Fibroblast of skin of left quadriceps (primary cell): Measurements from ENCODE around the gene ZDHHC13.

Experiments used
- DNase-seq, 2 experiments: peaks; one replicate each; pipeline ENCODE4 v3.0.0-alpha.2; 2013; ENCODE audit warnings: low read depth in 2 of 2

Gene ZDHHC13

DNA sequence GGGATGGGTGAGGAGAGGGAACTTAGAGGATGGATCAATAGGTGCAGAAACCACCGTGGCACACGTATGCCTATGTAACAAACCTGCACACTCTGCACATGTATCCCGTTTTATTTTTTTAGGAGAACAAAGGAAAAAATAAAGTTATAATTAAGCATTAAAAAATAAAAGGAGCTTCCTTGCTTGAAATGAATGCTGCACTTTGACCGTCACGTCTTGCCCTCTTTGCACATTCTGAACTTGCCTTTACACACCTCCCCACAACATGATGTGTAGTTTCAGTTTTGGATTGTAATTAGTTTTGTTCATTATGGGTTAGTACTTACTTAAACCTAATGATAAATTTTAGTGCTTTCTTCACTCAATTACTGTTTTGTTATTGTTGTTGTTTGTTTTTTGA, 87.9 kb downstream of the ZDHHC13 start:
- no peak for DNase-seq

DNA sequence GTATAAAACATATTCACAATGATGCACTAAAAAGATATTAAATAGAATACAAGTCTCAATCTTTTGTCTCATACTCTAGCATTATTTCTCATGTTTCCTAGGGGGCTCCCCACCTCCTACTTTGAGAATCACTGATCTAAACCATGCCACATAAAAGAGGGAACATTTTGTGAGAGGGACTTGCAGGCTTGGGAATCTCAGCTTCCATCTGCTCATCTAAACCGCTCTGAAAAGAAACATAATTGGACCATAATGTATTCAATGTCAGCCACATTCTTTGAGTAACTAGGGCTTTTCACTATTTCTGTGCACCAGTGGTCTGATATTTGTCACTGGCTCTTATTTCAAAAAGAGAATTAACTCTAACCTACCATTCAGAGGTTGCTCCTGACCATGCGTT, 91.2 kb downstream of the ZDHHC13 start:
- DNase-seq, result no peak

DNA sequence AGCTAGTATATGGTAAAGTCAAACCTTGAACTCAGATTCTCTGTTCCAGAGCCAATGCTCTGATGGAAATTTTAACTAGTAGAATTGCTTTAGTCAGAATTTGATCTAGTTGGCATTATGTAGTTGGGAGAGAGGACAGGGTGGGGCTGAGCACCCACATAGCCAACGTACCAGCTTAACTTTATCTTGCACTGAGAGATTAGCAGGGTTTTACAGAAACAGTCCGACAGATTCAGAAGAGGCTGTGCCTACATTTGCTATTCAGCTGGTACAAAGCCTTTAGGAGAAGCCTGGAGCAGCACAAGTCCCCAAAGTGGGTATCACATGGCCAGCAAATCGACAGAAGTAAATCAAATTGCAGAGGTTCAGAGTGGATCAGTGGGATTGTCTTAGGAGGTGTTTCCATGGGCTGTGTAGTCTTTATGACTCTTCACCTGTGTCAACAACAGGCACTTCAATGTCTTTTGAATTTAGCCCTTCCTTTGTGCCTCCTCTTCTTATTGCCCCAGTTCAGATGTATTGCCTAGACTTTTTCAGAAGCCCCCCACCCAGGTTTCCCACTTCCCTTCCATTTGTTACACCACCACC, 92.1 kb downstream of the ZDHHC13 start:
- DNase-seq, result no peak

DNA sequence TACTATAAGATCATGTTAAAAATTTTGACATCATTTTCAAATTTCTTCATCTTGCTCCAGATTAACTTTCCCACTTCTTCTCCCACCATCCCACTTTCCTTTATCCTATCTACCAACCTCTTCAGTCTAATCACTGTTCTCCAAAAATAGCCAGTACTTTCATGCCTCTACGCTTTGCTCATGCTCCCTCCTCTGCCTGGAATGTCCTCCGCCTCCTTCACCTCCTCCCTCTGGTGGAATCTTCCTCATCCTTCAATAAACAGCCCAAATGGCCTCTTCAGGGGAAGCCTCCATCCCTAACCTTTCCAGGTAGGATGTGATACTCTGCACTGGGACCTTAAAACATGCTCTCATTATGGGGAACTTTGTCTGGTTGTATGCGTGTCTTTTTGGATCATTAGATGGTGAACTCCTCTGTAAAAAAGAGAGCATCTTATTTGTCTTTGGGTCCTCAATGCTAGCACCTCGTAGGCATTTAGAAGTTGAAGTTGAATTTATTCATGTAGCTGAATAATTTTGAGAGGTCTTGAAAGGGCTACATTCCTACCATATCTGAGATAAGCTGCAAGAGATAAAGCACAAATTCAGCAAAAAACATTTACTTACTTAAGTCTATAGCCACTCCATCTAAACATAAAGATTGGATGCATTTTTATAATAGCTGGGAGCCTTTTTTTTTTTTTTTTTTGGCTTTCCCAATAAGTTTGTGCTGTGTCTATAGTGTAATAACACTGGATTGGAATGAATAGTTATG, 92.8 kb downstream of the ZDHHC13 start:
- no peak for DNase-seq

DNA sequence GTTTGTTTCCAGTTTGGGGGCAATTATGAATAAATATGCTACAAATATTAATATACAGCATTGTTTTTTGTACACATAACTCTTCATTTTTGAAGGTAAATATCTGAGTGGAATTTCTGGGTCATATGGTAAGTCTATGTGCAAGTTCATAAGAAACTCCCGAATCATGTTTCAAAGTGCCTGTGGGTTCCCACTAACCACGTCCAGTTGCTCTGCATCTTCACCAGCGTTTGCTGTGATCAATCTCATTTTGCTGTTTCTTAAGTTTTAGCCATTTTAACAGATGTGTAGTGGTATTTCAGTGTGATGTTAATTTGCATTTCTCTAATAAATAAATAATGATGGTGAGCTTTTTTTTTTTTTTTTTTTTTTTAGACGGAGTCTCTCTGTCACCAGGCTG, 99.1 kb downstream of the ZDHHC13 start:
- DNase-seq, result no peak

DNA sequence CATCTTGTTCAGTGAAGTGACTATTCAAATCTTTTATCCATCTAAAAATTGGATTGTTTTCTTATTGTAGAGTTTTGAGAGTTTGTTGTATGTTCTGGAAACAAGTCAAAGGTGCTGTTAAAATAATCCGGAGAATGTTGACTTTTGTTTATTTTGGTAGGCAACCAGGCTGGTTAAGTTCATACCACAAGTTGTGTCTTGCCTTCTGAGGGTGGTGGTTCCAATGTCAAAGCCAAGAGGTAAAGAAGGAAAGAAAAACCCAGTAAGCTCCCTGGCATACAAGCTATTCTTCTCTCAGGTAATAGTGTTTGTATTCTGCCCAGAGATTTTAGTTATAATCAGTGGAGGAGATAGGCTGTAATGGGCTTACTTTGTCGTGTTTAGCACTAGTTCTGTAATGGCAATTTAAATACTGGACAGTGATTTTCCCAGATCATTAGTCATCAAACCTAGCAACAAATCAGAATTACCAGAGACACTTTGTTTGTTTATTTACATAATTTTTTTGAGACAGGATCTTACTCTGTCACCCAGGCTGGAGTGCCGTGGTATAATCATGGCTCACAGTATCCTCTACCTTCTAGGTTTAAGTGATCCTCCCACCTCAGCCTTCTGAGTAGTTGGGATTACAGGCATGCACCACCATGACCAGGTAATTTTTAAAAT, 99.9 kb downstream of the ZDHHC13 start:
- DNase-seq, result no peak

DNA sequence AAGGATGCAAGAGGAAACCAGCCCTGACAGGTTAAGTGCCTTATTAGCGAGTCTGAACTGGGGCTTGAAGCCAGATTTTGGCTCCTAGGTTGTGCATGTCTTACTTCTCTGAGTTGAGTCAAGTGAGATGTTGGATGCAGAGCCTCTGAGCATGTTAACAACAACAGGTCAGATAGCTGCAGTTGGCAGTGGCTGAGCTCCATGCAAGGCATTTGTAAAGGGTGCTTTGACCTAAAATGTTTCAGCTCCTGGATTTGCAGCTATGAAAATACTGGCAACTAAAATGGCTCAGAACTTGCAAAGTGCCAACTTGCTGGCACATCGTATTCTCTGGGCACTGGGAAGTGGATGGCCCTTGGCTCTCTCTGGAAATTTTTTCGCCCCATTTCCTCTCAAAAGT, 101.2 kb downstream of the ZDHHC13 start:
- DNase-seq, result no peak

DNA sequence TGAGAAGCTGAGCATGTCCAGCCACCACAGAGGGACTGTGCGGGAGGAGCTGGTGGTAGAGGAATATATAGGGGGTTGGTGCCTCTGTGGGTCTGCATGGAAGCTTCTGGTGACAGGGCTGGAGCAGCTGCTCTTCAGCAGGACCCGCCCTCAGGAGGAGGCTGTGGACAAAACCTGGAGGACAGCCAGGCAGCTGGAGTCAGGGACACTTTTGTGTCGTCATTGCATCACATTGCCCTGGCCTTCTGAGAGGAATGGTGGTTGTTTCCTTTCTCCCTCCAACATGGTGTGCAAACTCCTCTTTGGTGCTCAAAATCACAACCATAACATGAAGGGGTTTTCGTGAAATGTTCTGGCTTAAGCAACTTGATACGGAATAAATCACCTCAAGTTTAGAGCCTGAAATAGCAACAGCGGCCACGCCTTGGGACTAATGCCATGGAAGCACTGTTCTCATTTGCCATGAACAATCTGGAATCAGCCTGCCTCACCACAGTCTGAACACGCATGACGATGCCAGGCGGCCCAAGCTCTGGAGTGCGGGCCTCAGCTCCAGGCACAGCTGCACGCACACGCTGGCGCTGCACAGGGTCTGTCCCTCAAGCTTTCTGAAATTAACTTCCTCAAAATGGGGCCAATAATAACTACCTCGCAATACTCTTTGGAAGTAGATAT, 102.0 kb downstream of the ZDHHC13 start:
- DNase-seq, result no peak

DNA sequence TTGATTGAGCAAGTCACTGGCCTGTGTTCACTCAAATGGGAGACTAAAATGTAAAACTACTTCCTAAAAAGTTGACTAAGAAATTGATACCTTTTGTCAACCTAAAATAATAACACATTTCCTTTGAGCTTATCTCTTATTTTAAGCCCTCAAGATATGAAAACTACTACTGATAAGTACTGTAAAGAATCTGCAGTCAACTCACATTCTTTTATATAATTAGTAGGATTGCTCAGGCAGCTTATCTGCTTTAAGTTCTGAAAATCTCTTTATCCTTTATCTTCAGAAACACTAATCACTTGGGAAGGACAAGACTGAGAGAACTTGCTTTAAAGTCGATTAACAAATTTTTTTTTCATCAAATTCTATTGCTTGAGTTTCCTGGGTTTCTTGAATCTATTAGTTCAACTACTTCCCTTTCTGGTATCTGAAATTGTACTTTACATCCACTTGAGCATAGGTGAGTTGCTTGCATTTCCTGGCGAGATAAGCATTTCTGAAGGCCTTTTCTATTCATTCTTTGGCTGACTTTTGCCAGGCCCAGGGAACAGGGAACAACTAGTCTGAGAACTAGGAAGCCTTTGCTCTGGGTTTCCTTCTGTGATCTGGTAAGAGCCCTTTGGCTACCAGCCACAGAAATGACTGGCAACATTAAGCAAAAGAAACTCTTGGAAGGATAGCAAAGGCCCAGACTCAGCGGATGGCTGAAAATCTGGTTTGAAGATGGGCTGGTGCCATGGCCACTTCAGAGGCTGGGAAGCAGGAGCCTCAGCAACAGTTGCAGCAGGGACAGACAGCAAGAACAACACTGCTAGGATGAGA, 104.1 kb downstream of the ZDHHC13 start:
- DNase-seq, result no peak

DNA sequence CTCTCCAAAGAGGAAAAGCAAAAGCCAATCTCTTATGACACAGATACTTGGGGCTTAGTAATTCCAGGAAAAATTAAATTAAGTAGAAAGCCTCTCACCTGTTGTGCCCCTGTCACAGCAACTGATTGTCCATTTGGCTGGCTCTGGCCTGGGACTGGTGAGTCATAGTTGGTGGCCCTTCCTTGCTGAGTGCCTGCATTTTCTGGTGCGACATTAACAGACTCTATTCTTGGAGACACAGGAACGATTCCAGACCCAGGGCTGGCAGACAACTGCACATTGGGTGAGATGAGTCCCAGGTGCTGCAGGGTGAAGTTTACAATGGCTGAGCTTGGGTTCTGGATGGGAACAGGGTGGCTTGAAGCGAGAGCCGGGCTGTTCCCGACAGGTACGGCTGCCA, 108.2 kb downstream of the ZDHHC13 start:
- no peak for DNase-seq

DNA sequence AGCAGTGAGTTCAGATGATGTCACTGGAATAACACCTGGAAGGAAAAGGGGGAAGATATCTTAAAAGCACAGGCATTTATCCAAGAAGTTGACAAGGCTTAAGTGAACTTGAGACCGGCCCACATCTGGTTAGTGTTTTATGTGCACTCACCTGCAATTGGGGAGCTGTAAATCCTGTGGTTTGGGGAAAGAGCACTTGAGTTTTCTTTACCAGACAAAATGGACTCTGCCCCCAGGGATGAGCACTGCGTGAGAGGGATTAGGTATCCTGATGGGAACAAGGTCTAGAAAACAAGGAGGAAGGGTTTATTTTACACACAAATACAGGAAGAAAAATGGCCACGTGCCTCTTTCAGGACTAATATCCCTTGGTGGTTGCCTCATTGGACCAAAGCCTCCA, 108.6 kb downstream of the ZDHHC13 start:
- DNase-seq, result no peak
